ENCODE data around the gene PUM2.
A peak's percentile ranks its signal among the peaks of the same experiment; 100 is the strongest.
"Not testable (repeated sequence)": the region's sequence is repeated elsewhere in the genome, so short reads cannot be mapped to it uniquely, and the experiment has no call there.

Gene PUM2

DNA sequence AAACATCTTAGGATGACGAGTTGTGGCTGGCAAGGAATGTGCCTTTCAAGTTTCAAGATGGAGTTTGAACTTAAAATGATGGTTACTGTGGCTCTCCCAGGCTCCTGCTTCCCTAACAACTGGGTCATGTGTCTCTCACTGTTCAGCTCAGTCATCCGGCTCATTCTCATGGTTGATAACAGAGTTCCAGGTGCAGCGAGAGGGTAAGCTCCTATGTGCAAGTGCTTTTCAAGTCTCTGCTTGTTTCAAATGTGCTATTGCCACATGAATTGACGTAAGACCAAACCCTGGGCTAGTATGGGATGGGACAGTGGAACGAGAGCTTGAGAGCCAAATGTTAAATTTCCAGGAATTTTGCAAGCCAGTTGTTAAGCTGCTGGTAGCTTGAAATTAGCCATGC lies 19.5 kb upstream of the PUM2 start:
- no peak for DNase-seq

DNA sequence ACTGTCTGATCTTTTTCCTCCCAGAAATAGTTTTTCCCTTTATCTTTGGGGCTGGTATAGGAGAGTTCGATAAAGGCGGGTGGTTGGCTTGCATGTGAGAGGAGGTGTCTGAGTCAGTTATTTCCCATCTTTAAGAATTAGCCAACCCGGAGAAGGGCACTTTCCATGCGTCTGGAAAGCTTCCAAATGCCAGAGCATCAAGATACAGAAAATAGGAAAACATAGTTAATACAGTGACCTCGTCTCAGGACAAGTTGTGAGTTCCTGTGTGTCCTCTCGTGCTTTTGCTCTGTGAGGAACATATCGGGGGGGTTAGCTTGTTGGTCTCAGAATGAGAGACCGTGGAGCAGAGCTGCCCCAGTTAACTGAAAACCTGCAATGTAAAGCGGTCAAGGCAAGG lies 18.7 kb upstream of the PUM2 start:
- DNase-seq, result no peak

DNA sequence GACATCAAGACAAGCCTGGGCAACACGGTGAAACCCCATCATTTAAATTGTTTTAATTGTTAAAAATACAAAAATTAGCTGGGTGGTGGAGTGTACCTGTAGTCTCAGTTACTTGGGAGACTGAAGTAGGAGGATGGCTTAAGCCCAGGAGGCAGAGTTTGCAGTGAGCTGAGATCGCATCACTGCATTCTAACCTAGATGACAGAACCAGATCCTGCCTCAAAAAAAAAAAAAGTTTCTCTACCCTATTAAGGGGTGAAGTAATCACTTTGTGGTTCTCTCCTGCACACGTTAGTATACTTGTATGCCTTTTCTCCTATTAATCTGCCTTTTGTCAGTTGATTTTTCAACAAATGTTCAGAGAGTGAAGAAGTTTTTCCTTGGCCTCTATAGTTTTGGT lies 18.1 kb upstream of the PUM2 start:
- no peak for DNase-seq

DNA sequence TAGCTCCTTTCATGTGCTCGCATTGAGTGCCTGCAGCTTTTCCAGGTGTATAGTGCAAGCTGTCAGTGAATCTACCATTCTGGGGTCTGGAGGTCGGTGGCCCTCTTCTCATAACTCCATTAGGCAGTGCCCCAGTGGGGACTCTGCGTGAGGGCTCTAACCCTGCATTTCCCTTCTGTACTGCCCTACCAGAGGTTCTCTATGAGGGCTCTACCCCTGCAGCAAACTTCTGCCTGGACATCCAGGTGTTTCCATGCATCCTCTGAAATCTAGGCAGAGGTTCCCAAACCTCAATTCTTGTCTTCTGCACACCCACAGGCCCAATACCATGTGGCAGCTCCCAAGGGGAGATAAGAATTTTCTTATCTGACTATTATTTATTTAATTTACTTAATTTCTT lies 17.3 kb upstream of the PUM2 start:
- DNase-seq, result not testable (repeated sequence)

DNA sequence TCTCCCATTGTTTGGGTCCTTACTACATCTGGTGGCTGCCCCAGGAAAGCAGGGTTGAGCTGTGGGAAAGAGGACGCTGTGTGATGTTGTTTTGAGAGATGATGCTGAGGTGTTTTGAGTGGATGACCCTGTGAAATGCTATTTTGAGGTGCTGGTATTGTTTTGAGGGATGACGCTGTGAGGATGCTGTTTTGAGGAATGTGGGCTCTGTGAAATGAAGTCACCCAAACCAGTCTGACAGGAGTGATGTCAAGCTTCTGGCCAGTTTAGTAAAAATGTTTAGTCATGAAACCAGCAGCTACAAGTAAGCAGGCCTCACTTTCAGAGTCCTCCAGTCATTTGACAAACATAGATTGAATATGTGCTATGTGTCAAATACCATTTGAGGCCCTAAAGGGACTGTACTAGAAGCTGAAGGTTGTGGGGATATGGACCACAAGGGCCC lies 16.1 kb upstream of the PUM2 start:
- no peak for DNase-seq

DNA sequence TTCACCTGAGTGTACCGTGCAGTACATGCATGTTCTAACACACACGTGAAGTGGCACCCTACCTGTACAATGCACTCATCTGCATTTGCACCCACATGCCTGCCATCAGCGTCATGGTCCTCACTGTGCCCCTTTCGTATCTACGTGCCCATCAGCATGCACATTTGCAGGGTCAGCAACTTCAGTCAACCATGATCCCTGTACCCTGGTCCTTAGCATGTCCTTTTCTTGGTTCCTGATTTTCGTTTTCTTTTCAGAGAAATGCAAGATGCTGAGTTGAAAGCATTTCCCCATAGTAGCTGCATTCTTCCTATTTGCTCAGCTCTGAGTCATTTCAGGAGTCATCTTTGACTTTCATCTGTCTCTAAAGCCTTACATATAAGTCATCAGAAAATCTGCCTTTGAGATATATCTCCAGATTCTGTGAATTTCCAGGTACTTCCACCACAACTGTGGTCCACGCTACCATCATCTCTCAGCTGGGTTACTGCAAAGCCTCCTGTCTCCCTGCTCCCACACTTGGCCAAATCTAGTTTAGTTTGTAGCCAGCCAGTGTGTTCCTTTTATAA lies 14.7 kb upstream of the PUM2 start:
- DNase-seq, result no peak

DNA sequence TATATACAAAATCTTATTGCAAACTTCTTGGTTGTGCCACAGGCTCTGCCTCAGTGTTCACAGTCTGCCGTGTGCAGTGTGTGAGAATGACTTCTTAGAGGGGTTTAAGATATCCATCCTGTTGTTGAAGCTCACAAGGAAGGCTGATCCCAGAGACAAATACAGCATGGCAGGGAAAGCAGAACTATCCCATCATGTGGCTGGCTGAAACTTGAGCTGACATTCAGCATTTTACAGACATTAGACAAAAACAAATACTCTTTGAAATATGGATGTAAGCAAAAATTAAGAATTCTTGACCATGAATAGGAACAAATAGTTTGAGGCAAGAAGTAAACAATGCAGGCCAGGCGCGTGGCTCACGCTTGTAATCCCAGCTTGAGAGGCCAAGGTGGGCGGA lies 12.9 kb upstream of the PUM2 start:
- DNase-seq, result no peak

DNA sequence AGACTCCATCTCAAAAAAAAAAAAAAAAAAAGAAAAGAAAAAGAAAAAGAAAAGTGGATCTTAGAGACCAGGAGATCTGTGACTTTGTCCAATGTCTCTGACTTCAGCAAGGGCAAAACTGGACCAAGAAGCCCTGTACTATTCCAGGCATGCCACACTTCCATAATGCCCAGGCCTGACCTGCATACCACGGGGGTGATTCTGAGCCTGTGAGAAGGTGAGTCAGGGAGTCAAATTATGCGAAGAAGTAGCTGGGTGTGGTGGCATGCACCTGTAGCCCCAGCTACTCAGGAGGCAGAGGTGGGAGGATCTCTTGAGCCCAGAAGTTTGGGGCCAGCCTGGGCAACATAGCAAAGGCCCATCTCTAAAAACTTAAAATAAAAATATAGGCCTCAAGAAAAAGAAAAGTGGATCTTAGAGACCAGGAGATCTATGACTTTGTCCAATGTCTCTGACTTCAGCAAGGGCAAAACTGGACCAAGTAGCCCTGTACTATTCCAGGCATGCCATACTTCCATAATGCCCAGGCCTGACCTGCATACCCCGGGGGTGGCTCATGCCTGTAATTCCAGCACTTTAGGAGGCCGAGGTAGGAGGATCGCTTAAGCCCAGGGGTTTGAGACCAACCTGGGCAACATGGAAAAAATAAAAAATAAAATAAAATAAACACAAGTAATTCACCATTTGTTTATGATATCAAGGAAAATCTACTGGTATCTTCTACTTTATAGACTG lies 12.2 kb upstream of the PUM2 start:
- no peak for DNase-seq

DNA sequence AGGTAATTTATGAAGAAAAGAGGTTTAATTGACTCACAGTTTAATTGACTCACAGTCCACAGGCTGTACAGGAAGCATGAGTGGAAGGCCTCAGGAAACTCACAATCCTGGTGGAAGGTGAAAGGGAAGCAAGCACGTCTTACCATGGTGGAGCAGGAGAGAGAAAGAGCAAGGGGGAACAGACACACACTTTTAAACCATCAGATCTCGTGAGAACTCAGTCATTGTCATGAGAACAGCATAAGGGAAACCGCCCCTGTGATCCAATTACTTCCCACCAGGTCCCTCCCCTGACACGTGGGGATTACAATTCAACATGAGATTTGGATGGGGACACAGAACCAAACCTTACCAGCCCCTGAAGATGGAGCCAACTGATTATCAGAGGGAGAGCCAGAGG lies 11.2 kb upstream of the PUM2 start:
- no peak for DNase-seq

DNA sequence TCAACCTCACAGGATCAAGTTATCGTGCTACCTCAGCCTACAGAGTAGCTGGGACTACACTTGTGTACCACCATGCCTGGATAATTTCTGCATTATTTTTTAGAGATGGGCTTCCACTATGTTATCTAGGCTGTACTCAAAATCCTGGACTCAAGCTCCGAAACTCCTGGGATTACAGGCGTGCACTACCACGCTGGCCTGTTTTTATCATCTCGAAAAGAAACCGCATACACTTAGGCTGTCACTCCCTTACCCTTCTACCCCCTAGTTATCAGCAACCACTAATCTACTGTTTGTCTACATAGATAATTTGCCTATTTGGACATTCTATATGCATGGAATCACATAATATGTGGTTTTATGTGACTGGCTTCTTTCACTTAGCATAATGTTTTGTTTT lies 8.5 kb upstream of the PUM2 start:
- DNase-seq, result no peak

DNA sequence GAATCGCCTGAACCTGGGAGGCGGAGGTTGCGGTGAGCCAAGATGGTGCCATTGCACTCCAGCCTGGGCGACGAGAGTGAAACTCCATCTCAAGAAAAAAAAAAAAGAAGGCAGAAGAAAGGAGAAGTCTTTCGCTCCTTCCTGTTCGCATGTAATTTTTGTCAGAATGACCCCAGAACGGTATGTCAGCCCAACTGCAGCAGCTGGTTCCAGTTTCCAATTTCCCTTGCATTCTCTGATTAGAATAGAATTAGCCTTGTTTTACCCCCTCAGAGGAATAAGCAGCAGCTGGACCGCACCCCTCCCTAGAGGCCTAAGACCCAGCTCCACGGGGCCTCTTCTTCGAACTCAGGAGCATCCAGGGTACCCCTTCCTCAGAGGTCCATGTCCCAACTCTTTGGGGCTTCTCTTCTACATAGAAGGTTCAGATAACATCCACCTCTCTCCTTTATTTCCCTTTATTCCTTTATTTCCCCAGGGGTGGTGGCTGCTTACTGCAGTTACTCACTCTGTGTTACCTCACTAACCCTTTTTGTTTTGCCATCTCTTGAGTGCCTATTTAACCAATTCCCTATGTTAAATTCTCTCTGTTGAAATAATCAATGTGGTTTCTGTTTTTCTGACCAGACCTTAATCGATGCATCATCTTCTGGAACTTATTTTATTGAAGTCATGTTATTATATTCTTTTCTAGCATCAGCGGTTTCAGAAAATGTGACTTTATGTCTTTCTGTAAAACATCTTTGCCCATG lies 7.2 kb upstream of the PUM2 start:
- no peak for DNase-seq

DNA sequence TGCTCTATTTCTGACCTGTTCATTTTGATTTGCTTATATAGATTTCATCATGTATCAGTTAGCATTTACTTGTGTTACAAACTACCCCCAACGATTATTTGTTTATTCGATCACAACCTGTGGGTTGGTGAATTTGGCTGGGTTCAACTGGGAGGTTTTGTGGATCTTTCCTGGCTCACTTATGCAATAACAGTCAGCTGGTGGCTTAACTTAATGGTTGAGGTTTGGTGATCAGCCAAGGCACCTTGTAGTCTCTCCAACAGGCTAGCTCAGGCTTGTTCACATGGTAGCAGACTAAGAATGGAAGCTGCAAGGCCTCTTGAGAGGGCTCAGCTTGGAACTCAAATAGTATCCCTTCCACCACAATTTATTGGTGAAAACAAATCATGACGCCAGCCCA lies 5.4 kb upstream of the PUM2 start:
- DNase-seq, result no peak

DNA sequence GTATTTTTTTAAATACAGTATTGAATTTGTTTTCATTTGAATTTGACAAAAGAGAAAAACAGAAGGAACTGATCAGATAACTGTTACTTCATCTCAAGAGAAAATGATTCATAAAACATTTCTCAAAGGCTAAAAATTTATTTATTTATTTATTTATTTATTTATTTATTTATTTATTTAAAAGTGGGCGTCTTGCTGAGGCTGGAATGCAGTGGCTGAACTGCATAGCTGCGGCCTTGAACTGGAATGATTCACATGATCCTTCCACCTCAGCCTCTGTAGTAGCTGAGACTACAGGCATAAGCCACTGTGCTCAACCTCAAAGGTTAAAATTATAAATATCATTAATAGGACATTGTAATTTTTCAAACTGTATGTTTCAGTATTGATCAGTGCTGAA lies 4.5 kb upstream of the PUM2 start:
- no peak for DNase-seq

DNA sequence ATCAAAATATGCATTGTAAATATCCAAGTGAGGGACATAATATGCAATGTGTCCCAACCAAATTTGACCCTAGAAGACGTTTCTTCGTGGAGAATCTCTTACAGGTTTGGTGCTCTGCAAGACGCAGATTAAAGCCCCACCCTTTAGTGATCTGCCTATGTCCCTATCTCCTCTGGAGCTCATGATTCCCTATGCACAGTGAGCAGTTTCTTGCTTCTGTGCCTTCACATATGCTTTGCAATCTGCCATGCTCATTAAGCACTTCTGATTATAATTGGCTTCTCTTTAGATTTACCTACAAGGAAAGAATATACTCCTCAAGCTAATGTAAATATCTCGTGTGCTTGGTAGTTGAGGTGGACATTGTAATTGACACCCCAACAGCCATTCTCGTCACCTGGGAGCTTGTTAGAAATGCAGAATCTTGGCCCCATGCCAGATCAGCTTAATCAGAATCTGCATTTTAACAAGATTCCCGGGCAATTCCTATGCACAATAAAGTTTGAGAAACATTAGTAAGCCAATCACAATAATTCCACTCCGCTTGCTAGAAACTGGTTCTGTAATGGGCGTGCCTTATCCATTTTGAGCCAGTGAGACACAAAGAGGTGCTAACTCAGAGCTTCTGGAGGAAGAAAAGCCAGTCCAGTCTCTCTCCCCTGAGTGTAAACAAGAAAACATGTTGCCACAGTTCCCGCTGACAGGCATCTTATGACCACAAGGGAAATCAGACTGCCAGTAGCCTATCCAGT lies 2.8 kb upstream of the PUM2 start:
- peak; percentile 88 for DNase-seq

DNA sequence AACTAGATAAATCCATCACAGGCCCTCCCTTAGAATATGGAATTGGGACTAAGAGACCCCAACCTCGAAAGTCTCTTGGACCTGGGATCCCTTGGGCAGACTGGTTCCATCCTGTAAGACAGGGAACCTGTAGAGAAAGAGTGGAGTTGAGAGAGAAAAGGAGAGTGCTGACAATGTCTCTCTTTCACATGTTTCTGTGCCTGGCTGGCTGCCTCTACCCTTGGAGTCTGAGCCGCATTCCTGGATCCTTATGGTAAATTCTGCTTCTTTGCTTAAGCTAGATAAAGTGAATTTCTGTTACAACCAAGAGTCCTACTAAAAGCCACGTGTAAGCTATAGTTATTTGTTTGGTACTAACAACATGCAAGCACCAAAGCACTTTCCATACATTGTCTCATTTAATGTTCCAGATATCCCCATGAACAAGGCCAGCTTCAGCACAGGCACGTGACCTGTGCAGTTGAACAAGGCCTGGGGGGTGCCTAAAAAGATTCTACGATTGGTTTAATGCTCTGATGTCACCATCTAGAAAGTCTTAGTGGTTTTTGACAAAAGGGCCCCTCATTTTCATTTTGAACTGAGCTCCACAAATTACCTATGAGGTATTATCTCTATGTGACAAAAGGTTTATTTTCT lies 2.1 kb upstream of the PUM2 start:
- no peak for DNase-seq

DNA sequence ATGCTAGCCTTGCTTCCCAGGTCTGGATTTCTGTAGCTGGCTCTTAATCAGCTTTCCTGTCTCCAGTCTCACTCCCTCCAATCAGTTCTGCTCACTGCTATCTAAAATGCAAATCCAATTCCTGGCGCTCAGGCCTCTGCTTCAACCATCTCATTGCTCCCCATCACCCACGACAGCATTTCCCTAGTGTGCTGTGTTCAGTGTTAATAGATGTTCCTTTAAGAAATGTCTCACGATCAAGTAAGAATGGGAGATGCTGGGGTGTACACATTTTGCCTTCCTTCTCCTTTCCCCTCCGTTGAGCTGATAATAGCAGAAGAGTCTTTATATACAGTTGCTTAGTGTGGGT lies 1.6 kb upstream of the PUM2 start:
- DNase-seq, result no peak

DNA sequence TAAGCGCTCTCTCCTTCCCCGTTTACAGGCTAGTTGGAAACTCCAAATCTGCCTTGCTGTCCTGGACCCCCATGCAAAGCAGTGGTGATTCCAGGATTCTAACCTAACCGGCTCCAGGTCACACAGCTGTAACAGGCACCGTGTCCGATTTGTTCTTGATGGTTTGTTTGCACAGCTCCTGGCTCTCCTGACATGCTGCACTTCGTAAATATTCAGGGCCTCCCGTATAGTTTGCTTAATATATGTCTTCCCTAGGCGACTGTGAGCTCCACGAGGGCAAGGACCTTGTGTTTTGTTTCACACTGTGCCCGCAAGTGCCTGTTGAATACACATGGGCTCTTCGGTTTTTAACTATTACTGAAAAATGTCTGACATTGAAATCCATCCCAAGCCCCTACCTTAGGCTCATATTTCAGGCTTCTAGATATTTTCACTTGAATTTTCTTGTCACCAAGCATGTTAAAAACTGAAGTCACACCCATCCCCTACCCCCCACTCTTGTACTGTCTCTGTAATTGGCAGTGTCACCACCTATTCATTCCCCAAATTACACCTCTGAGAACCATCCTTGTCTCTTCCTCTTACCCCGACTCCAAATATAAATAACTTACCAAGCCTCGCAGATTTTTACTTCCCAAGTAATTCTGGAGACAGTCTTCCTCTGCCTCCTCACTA lies 1.0 kb upstream of the PUM2 start:
- peak; percentile 91 for DNase-seq

DNA sequence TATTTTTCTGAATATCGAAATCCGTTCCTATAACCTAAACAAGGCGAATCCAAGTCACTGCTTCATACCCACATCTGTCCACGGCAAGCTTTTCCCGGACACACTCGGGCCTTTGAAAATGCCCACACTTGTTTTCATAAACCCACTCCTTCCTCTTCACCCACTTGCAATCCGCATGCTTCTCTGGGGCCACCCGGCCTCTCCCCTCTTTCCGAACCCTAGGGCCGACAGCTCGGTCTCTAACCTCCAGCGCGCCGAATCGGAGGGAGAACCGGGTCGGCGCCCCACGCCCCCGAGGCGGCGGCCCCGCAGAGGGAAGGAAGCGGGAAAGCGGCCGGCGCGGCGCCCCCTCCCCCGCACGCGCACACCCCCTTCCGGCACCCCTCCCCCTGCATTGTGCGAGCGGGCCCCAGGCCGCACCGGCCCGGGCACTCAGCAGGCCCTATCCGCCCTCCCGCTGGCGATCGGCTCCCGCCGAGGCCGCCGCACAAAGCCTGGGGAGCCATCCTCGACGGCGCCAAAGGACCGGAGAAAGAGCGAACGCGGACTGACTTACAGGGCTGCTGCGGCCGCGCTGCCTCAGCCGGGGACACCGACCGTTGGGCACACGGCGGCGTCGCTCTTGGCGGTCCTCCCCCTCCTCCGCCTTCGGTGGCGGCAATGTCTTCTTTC lies 467 bp downstream of the PUM2 start:
- no peak for DNase-seq

DNA sequence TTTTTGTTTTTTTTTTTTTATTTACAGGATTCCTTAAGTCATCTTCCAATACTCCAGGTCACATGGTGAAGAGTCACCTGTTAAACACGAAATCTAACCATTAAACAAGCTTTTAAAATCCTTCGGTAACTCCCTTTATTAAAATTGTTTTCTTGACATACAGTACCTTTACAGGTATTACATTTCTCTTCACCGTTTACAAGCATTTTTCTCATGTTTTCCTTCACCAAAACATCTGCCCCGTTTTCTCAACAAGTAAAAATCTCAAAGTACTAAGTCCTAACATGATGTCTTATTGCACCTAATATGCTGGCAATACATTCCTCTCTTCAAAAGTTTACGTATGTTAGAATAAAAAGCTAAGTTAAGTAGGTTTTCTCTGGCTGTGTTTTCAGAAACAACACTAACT lies 1.1 kb downstream of the PUM2 start:
- peak; percentile 37 for DNase-seq

DNA sequence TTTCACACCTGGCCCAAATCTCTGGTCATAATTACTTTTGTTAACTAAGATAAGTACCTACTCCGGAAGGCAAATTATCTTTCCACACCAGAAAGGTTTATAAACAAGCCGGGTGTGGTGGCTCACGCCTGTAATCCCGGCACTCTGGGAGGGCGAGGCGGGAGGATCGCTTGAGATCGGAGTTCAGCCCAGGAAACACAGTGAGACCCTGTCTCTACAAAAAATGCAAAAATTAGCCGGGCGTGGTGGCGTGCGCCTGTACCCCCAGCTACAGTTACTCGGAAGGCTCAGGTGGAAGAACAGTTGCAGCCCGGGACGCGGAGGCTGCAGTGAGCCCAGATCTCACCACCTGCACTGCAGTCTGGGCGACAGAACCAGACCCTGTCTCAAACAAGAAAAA lies 2.1 kb downstream of the PUM2 start:
- DNase-seq, result no peak

DNA sequence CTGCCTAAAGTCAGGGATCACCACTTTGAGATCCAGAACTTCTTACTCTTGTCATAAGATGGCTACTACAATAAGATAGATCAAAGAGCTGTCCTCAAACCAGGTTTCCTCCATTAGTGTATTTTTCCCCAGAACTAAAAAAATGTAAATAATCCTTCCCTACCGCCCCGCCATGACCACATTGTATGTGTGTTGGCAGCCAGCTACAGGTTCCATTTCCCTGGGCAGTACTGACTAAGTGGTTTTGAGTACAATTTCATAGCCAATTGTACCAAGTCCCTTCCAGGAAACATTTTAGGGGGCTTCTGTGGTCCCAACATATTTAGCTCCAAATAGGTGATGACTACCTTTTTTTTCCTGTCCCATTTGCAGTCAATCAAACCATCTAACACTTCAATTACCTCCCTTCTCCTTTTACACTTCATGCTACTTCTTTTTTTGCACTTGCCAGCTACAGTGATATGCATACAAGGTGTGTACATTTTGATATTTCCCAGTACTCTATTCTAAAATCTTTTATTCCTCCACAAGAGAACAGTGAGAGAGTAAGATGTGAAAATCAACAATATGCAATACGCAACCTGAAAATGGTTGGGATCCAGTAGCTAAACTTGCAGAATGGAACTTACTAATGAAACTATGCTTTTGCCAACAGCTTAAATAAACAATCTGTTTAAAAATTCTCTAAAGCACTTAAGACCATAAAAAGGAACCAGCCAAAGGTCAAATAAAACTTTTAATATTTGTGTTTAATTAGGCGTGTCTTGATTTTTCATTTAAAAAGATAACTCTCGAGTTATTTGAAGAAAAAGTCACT lies 3.9 kb downstream of the PUM2 start:
- no peak for DNase-seq
